Erythroblast (primary cell): Measurements from ENCODE around the gene ROMO1.

Source experiments
- GATA1 ChIP-seq: IDR thresholded peaks from 2 replicates; pipeline ENCODE4 v1.6.1; 2011; ENCODE audit warnings: low read depth, mild to moderate bottlenecking, control low read depth, low read length, moderate library complexity
- POLR2A ChIP-seq: IDR thresholded peaks from 2 replicates; pipeline ENCODE4 v1.6.1; 2011; ENCODE audit warnings: mild to moderate bottlenecking, low read length

- no peak for TF ChIP-seq POLR2A
- no peak for TF ChIP-seq GATA1
Observed at GRCh38 chr20:35698298-35699126, 693 bp upstream of the ROMO1 start.
